ENCODE data around the gene CD276.
A peak's percentile ranks its signal among the peaks of the same experiment; 100 is the strongest.
"Not testable (repeated sequence)": the region's sequence is repeated elsewhere in the genome, so short reads cannot be mapped to it uniquely, and the experiment has no call there.

The CD276 gene

DNA sequence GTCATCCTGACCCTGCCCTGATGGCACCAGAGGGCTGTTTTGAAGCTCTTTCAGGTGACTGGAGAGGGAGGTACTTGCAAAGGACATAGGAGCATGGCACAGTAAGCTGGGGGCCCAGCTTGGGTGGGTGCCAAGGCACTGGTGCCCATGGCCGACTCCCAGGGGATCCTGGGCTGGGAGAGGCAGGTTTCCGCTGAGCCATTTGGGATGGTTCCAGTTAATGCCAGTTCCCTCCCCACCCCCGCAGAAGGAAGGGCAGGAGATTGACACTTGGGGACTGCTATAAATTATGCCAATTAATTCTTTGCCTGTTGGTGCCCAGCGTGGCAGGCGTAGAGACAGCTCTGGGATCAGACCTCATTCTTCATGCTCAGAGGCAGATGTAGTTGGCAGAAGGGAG, 26.1 kb downstream of the CD276 start:
- DNase-seq (ENCODE audit: low spot score): no peak

DNA sequence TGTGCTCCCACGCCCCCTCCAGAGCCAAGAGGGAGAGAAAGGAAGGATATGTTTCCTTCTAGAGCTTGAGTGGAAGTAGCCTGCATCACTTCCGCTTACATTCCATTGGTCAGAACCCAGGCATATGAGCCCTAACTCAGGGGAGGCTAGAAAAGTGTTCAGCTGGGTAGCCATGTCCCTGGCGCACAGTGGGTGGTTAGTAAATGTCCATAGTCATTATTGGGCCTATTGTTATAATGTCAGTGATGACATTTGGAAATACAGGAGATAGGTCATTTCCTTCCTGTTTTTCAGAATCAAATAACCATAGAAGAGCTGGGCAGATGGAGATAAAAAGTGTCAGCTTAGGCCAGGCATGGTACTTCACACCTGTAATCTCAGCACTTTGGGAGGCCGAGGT, 27.3 kb downstream of the CD276 start:
- no peak for DNase-seq (ENCODE audit: low spot score)

DNA sequence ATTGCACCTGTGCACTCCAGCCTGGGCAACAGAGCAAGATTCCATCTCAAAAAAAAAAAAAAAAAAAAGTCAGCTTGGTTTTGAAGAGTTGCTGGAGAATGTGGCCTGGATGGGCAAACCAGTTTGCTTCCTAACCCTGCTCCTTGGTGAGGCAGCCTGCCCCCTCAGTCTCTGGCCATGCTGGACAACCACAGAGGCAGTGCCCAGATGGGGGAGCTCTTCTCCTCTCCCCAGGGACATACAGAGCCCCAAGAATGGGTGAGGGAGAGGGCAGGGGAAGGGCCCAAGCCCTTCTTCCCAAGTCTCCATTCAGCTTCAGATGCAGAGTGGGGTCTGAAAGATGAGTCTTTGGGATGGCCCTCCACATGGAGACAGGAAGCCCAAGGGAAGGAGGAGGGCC, 27.9 kb downstream of the CD276 start:
- DNase-seq (ENCODE audit: low spot score): peak; percentile 26

- no peak for DNase-seq (ENCODE audit: low spot score)
Observed at GRCh38 chr15:73714695-73715301, 30.6 kb downstream of the CD276 start.

GRCh38 chr15:73715417-73715816, 31.2 kb downstream of the CD276 start:
- no peak for DNase-seq (ENCODE audit: low spot score)

DNA sequence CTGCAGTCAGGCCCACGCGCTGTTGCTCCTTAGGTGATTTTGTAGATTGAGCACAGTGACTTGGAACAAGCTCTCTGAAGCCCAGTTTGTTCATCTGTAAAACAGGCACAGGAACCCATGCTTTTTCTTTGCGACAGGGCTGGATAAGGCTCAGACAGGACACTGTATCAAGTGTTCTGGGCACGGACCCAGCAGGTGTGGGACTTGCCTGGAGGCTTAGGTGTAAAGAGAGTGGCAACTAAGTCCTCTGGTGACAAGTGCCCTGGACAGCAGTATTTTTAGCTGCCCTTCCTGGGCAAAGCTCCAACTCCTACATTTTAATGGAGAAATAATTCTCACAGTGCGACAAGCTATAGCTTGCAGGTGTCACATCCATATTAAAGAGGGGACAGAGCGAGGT, 32.2 kb downstream of the CD276 start:
- DNase-seq (ENCODE audit: low spot score): no peak

DNA sequence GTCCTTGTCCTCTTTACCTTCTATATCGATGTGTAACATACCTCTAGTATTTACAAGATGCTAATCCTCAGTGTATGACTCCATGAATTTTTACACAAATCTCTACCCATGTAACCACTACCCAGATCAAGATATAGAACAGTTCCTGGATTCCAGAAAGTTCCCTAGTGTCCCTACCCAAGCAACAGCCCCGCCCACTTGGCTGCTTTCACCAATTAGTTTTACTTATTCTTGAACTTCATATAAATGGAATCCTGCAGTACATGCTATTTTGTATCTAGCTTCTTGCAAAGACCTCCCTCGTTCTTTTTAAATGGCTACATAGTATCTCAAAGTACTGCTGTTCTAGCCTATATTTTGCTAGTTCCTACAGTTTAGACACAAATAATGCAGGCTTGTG, 33.0 kb downstream of the CD276 start:
- no peak for DNase-seq (ENCODE audit: low spot score)

DNA sequence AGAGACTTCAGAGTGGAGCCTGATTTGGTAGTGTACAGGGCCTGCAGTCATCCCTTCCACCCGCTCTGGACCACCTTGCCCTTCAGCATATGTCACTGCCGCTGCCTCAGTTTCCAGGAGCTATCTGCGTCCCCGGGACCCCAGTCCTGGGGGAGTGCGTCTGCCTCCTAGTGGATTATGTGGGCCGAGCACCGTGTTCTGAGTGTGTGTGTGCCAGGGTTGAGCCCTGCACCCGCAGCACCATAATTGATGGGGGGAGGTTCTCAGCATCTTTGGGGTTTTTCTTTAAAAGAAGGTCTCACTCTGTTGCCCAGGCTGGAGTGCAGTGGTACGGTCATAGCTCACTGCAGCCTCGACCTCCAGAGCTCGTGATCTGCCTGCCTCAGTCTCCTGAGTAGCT, 33.6 kb downstream of the CD276 start:
- no peak for DNase-seq (ENCODE audit: low spot score)

DNA sequence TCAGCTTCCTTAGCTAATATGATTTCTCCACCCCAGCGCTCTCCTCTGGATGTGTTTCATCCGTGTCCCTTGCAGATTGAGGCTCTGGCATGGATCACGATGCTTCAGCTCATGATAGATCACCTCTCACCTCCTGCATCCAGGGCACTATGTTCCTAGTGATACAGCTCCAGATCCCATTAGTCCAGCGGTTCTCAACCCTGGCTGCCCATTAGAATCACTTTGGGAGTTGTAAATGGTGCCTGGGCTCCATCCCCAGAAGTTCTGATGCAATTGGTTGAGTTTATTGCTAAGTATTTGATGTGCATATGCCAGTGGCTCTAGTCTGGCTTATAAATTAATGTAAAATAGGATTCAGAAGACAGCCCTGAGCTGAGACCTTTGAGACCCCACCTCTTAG, 34.5 kb downstream of the CD276 start:
- DNase-seq (ENCODE audit: low spot score): no peak

DNA sequence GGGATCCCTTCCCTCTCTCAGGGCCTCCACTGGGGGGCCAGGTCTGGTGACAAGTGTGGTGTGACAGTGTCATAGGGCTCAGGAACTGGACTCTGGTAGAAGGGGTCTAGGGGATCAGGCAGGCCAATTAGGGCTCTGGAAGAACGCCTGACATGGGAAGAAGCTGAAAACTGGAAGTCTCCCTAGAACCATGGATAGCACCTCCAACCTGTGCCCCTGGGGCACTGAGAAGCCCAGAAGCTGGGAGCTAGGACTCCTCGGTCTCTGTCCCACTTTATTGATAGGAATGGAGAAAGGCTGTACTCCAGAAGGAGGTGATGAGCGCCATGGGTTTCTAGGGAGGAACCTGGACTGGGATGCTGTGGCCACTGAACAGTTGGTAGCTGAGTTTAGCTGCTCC, 38.2 kb downstream of the CD276 start:
- DNase-seq (ENCODE audit: low spot score): no peak

GRCh38 chr15:73723191-73723590, 39.0 kb downstream of the CD276 start:
- DNase-seq (ENCODE audit: low spot score): no peak

GRCh38 chr15:73724212-73724611, 40.0 kb downstream of the CD276 start:
- DNase-seq (ENCODE audit: low spot score): no peak

DNA sequence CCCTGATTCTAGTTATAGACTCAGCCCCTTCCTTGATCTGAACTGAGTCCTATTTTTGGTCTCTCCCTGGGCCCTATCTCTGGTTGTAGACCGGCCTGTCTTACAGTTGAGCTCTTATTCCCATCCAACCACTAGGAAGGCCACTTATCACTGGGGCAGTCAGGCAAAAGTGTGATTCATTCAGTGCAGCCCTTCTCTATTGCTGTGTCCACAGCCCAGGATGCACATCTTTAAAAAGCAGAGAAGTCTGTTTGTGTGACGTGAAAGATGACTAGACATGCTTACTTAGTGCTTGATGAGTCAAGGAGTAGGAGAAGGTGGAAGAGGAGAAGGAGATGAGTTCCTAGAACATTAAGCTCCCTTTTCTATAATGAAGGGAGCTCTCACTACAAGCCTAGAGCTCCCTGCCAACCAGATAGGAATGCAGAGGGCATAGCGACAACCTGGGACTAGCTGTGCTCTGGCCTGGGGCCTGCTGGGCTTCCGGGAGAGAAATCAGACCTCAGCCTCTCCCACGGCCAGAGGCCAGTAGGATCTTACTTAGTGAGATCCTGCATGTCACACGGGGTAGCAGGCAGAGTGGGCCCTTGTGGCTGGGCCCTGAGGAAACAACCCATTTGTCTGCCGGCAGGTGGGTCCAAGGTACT, 43.3 kb downstream of the CD276 start:
- no peak for DNase-seq (ENCODE audit: low spot score)

DNA sequence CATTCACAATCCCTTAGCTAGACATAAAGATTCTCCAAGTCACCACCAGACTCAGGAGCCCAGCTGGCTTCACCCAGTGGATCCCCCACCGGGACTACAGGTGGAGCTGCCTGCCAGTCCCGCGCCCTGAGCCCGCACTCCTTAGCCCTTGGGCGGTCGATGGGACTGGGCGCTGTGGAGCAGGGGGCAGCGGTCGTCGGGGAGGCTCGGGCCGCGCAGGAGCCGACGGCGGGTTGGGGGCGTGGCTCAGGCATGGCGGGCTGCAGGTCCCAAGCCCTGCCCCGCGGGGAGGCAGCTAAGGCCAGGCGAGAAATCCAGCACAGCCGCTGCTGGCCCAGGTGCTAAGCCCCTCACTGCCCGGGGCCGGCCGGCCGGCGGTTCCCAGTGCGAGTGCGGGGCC, 47.9 kb downstream of the CD276 start:
- not testable (repeated sequence) for DNase-seq (ENCODE audit: low spot score)

DNA sequence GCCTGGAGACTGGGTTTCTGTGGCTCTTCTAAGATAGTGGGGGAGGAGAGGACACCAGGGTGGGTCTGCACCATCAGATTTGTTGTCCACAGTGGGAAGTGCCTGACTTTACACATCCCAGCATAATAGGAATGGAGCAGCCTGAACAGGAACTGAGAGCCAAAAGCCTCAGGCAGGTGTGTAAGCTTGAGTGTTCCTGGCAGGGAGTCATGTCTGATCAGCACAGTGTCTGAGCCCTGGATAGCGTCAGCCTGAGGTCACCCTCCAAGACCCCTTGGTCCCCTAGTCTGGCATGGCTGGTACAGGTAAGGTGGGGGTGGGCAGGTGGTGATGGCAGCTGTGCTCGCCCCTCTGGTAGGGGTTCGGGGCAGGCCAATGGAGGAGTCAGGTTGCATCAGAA, 48.7 kb downstream of the CD276 start:
- DNase-seq (ENCODE audit: low spot score): no peak

GRCh38 chr15:73737535-73737934, 53.4 kb downstream of the CD276 start:
- DNase-seq (ENCODE audit: low spot score): no peak

DNA sequence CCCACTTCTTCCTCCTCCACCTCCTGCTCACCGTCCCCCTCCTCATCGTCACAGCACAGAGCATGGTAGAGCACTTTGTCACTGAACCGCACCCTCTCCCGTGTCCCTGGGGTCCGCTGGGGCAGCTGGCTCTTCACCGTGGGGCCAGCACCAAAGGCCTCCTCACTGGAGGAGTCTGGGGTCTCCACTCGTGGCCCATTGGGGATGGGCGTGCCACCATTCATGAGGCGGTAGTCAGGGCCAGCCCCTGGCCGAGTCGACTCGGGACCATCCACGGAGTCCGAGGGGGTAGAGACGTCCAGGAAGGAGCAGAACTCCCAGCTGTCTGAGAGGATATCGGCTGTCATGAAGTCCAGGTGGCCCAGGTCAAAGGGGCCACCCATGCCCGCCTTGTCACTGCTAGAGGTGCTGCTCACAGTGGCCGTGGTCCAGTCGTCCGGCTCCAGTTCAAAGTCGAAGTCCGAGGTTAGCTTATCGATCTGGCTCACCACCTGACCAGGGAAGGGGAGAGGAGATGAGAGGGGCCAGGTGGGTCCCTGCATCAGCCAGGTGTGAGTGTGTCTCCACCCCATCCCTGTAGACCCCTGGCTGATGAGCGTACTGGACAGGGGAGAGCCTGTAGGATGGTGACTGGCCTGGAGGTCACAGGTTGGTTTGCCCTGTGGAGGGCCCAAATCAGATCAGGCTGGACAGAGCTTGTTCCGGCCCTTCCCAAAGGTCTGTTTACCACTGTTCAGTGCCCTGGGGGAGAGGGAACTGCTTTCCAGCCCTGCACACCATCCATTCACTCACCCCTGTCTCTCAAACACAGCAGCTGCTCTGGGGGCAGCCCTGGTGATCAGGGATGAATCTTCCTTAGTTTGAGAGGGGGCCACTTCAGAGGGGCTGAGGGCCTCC, 56.2 kb downstream of the CD276 start:
- no peak for DNase-seq (ENCODE audit: low spot score)

- peak; percentile 59 for DNase-seq (ENCODE audit: low spot score)
Observed at GRCh38 chr15:73741321-73741836, 57.2 kb downstream of the CD276 start.

- no peak for DNase-seq (ENCODE audit: low spot score)
Observed at GRCh38 chr15:73744293-73744692, 60.1 kb downstream of the CD276 start.

DNA sequence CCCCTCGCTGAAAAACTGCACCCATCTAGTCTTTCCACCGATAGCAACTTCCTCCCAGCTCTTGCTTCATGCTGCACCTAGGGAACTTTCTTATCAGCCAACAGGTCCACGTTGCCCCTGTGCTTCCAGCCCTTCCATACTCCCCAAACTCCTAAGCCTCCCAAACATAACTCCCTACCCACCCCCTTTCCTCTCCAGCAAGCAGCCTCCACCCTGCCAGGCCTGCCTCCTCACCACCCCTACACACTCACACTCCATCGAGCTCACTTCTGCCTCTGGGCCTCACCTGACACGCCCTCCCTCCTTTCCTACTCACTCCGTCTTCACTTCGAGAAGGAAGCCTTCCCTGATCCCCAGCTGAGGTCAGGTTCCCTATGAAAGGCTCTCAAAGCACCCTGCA, 60.9 kb downstream of the CD276 start:
- no peak for DNase-seq (ENCODE audit: low spot score)

DNA sequence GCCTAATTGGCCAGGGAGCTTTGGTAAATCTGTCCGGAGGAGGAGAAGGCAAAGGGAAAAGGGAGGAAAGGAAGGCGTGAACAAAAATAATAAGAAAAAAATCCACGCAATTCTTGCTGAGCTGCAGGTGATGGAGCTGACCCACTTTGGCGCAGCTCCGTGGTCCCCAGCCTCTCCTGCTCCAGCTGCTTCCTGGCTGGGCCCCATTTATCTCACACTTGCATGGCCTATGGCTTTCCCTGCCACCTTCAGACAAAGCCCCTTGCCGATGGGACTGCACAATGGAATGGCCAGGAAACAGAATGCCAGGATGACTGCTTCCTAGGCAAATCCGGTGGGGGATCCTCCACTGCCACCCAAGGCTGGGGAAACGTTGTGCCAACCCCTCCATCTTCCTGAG, 62.1 kb downstream of the CD276 start:
- no peak for DNase-seq (ENCODE audit: low spot score)

DNA sequence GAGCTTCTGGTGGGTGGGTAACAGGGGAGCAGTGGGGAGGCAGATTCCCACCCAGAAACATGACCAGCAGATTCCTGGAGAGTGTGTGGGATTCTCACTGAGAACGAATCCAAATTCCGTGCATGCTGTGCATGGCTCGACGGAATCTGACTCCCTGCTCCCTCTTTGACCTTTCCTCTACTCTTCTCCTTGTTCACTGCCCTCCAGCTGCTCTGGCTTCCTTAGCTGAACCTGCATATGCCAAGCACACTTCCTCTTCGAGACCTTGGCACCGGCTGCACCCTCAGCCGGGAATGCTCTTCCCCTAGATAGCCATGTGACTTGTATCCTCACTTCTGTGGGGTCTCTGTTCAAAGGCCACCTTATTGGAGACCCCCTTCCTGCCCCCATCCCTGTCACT, 62.7 kb downstream of the CD276 start:
- no peak for DNase-seq (ENCODE audit: low spot score)

Data from pons (tissue), 1 donor.